HG02884 (cell line): ENCODE results near the gene CHST15.

Experiments used
- ATAC-seq: cut with Tn5 transposase; IDR thresholded peaks from one replicate; pipeline ENCODE4 v1.9.1; 2021; ENCODE audit warnings: mild to moderate bottlenecking, moderate library complexity; ENCODE audit not compliant: unreplicated experiment

CHST15 gene, protein sequence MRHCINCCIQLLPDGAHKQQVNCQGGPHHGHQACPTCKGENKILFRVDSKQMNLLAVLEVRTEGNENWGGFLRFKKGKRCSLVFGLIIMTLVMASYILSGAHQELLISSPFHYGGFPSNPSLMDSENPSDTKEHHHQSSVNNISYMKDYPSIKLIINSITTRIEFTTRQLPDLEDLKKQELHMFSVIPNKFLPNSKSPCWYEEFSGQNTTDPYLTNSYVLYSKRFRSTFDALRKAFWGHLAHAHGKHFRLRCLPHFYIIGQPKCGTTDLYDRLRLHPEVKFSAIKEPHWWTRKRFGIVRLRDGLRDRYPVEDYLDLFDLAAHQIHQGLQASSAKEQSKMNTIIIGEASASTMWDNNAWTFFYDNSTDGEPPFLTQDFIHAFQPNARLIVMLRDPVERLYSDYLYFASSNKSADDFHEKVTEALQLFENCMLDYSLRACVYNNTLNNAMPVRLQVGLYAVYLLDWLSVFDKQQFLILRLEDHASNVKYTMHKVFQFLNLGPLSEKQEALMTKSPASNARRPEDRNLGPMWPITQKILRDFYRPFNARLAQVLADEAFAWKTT

DNA sequence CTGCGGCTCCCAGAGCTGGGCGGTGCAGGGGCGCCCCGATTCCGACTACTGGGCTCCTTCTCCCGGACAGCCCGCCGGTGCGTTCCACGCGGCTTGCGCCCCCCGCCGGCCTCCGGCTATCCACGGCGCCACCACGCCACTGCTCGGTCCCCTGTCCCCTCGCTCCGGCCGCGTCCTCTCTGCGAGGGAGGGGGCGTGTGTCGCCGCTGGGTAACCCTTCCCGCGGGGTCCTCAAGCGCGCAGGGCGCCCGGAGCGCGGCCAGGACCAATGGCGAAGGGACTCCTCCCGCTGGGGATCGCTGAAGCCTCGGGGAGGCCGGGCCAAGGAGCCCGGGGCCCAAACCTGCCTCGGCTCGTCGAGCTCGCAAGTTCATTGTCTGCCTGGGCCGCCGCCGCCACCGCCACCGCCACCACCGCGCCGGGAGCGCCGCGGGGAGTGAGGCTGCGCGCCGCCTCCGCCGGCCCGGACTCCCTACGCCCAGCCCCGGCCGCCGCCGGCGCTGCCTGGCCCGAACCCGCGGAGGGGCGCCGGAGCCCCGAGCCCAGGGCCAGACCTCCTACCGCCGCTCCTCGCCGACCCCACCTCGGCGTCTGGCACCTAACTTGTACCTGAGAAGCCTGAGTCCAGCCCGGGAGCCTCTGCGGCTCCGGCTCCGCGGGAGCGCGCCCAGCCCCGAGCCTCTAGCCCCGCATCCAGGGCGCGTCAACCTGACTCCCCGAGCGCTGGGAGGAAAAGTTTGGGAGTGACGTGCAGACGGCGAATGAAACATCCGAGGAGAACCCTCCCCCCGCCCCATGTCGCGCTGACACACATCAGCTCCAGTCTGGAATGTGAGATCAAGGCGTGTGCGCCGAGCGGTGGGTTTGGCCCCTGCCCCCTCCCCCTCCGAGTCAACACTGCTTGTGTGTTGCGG, at the start of gene CHST15:
Gene CHST15 (minus strand): TSS at position 739 of the 914 bp plus-strand sequence. CDS start 47,386 bp downstream, outside the sequence.
- no peak for ATAC-seq

DNA sequence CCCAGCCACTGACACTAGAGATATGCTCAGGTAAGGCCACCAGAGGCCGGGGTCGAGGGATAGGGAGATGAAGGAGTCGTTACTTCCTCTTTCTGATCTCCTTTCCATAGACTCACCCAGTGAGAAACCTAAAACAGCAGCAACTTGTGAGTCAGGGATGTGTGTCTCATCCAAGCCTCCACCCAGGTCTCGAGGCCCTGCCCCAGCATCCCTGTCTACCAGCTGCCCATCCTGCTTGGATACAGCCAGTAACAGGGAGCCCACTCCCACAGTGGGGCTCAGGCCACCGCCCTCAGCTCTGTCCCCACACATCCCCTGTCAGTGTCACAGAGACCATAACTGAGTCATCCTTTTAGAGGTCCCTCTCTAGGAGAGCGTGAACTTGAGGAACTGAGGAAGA, 49.6 kb upstream of the CHST15 start:
- no peak for ATAC-seq

DNA sequence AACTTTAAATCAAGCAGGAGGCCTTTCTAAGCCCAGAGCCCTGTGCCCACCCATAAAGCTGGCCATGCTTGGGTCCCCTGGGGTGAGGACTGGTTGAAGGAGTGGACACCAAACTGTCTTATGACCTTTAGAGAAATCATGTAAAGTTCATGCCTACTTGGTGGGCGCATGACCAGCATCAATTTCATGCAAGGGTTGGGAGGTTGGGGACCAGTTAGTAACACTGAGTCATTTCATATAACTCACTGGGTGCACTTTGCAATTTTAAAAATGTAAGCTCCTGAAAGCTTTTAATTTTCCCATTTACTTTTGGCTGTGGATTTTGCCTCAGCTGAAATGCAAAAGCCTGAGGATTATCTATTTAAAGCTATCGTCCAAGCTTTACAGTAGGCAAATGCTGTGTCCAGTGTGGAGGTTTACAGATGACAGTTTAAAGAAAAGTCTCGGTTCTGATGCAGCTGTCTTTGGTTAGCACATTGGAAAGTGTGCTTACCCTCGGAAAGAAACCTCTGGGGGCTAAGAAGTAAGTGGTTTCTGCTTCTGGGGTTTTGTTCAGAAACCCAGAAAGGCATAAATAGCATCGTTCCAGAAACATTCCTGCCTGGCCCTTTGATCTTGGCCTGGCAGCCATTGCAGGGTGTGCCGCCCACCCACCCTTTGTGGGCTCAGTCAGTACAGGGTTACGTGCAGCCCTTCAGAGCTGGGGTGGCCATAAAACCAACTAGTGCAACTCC, 48.8 kb upstream of the CHST15 start:
- ATAC-seq: no peak

DNA sequence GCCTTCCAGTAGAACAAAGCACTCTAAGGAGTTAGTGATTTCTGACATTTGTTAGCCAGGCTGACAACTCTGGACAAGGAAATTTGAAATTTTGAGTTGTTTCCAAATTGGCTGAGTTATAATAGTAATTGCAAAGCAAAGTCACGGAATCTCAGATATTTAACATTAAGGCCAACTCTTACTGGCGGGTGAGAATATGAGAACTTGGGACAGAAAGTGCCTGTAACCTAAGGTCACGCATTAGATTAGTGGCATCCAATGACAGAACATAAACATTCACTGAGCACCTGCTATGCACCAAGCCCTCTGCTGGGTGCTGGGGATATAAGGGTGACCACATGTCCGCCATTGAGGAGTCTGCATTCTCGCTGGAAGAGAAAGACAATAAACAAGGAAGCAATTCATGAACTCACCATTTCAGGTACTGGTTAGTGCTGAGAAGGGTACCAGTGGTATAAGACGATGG, 45.5 kb upstream of the CHST15 start:
- no peak for ATAC-seq

DNA sequence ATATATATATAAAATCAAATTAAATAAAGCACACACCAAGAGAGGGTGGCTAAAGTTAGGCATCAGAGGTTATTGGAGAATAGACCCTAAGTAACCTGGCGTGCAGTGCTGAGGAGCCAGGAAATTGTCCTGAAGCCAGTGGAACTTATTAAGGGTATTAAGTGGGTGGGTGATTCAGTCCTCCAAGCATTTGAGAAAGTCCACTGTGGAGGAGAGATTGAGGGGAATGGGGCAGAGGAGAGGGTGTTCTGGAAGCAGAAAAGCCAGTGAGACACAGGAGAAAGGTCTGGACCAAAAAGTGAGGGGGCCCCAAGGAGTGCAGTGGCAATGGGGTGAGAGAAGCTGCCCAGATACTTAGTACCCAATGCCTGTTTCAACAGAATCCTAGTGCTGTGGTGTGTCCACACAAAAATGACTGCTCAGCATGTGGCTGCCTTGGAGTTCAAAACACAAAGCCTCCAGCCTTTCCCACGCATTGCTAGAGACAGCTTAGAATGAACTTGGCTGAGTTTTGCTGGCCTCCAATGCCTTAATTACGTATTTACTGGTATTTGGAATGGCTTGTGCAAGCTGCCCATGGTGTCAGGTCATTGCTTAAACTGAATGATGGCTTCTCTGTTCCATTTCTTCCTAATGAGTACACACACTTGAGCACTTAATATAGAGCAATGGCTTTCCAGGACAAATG, 44.9 kb upstream of the CHST15 start:
- no peak for ATAC-seq

DNA sequence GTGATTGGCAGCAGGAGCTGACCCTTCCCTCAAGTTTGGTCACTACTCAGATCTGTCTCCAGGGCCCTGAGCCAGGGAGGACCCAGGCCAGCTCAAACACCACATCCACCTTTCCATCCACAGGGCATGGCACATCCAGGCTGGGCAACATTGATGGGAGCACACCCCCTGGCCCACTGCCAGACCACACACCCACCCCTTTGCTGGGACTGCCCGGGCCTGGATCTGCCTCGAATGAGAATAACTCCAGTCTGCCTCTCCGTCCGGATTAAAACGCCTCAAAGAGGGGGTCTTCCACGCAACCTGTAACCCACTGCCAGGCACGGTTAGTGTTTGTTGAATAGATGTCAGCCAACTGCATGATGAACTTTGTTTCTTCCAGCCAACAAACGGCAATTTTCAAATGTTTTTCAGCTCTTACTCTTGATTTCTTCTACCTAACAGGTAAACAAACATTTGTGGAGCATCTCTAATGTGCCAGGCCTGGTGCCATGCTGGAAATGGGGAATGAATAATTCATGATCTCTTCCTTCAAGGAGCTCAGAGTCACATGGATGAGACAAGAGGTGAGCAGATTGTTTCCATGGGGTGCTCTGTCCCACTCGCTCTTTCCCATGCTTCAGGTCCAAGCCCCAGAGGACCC, 41.0 kb upstream of the CHST15 start:
- no peak for ATAC-seq

DNA sequence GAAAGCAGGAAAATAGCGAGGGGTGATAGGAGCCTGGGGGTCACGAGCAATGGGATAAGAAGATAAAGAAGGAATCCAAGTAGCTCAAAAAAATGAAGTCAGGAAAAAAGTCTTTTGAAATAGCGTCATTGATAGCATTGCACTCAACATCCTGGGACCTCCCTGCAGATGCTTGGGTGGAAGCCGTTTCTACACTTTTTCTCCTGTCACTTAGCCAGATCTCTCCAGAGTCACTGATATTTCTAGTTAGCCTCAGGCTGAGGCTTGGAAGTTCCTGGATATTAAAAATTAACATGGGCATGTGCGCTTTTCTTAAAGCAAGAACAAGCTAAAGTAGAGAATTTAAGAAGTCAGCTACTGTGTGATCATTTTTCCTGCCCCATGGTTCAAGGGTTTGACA, 39.5 kb upstream of the CHST15 start:
- no peak for ATAC-seq

DNA sequence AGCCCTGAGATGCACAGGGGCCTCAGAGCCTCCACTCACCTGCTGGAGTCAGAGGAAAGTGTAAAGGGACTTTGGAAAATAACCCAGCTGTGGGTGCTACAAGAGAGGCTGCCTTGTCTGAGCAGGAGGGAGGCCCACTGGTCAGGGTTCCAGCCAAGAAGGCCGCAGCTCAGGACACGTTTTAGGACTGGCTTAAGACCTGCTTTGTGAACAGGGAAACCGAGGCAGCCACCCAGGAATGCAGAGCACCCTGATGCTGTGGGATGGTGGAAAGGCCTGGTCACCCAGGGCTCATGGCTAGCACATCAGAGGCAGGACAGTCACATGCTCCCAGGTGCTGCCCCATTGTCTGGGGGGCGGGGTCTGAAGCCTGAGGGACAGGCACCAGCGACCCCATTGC, 38.9 kb upstream of the CHST15 start:
- no peak for ATAC-seq

DNA sequence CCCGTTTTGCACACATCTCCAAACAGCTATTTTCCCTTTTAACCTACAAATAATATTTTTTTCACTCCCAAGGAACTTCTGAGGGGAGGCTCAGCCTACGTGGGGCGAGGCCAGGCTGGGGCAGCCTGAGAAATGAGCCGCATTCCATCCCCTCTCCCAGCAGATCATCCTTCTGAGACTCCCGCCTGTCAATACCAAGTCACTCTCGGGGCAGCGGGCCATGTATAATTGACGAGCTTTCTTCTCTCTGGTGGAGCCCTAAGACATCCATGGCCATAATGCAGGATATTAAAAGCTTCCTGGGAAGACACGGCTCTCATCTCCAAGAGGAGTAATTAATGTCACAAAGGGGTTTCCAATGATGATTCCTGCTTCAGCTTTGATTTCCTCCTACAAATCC, 37.8 kb upstream of the CHST15 start:
- ATAC-seq: no peak

DNA sequence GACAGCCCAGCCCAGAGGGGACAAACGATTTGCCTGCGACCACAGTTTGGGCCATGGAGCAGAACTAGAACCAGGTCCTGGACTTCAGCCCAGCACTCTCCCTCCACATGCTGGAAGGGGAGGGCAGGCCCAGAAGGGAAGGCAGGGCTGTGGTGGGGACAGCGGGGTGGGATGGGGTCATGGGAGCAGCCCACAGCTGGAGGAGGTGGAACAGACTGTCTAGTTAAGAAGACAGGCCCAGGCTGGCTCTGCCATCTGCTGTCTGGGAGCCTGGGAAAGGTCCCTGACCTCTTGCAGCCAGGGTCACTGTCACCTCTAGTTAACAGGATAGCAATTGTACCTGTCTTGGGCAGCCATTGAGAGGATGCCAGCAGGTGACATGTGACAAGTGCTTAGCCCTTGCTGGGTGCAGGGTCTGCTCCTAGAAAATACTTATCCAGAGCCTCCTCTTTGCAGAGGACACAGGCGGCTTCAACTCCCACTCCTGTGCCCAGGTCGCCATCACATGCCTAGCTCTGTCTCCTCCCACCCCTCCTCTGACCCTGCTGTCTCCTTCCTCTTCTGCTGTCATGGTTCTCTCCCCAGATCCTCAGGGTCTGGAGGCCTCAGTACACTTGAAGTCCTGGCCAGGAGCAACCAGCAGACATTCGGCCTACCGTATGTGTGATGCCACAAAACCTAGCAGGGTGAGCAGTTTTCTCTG, 37.0 kb upstream of the CHST15 start:
- ATAC-seq: no peak

DNA sequence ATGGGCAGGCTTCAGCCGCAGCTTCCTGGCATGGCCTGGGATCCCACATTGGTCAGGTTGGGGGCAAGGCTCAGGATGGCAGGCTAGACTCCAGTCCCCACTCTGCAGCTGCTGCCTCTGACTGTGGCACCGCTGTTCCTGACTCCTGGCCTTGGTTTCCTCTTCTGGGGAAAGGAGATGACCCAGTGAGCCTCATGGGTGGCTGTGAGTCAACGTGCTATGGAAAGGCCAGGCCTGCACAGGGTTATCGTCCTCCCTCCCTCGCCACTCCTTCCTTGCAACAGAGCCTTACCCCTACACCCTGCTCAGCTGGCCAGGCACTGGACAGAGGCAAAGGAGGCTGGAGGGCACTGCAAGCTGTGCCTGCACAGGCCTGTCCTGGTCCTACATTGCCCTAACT, 36.1 kb upstream of the CHST15 start:
- no peak for ATAC-seq

DNA sequence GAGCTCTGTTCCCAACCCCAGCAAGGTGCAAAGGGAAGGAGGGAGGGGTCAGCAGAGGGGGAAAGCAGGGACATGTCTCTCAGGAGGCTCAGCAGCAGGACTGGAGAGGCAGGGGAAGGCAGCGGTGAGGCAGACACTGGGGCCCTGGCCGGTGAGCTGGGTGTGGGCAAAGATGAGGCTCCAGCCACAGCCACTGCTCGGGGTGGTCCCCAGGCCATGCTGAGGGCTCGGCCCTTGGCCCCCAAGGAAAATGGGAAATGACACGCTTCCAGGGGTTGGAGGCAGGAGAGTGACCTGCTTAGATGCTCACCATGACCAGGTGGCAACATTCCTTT, 35.4 kb upstream of the CHST15 start:
- ATAC-seq: no peak

DNA sequence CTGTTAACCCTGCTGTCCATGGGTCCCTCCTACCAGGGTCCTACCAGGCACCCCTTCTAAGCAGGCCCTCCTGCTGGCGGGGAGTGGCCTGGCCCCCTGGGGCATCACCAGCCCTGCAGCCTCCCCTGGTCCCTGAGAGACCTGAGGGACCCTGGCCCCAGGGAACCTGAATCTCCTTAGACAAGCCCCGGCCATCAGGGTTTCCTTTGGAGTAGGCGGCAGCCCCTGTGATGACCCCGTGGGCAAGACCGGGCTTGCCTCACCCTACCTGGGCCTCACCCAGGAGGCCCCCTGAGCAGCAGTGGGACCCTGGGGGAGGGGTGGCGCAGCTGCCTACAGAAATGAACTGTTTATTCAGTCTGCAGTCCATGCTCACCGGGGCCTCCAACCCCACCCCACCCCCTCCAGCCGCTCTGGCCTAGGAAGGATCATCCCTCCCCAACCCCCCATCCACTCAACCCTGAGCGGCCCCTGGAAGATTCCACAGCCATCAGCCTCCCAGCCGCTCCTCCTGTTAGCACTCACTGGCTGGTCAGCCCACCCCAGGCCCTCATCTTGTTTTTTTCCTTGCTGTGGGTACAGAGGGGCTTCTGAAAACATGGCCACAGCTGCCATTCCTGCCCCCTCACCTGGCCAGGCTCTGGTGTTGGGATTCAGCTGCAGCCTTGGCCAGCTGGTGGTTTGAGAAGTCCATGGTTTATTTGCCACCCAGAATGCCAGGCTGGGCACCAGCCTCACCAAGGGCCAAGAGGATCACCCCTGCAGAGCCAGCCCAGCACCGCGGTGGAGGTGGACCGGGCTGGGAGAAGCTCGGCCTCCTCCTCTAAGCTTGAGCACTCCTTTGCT, 34.8 kb upstream of the CHST15 start:
- ATAC-seq: no peak

DNA sequence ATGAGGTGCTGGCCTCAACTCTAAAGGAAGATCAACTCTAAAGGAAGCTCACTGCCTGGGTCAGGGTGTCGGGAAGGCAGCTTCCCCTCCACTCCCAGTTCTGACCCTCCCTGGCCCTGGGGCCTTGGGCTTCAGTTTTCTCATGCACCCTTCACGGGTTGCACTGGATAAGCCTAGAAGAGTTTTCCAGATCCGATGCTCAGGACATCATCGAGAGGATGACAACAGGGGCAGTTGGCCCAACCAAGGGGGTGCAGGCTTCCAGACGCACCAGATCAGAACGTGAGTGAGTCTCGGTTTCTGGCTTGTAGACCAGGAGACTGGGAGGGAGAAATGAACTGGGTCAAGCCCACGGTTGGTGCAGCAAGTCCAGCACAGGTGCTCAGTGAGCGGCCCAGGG, 34.2 kb upstream of the CHST15 start:
- ATAC-seq: no peak

DNA sequence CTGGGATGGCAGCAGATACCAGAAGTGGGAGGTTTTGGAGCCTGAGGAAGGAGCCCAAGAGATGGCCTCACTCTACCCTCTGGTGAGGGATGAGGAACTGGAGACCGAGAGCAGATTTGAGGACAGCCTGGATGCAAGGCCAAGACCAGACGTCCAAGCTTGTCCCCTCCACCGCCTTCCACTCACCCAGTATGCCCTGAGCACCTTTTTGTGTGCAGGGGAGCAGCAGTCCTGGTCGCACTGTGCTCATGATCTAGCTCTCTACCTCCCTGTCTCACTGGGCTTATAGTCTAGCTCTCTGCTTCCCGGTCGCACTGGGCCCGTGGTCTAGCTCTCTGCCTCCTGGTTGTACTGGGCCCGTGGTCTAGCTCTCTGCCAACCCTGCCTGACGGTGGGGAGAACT, 33.6 kb upstream of the CHST15 start:
- ATAC-seq: no peak

DNA sequence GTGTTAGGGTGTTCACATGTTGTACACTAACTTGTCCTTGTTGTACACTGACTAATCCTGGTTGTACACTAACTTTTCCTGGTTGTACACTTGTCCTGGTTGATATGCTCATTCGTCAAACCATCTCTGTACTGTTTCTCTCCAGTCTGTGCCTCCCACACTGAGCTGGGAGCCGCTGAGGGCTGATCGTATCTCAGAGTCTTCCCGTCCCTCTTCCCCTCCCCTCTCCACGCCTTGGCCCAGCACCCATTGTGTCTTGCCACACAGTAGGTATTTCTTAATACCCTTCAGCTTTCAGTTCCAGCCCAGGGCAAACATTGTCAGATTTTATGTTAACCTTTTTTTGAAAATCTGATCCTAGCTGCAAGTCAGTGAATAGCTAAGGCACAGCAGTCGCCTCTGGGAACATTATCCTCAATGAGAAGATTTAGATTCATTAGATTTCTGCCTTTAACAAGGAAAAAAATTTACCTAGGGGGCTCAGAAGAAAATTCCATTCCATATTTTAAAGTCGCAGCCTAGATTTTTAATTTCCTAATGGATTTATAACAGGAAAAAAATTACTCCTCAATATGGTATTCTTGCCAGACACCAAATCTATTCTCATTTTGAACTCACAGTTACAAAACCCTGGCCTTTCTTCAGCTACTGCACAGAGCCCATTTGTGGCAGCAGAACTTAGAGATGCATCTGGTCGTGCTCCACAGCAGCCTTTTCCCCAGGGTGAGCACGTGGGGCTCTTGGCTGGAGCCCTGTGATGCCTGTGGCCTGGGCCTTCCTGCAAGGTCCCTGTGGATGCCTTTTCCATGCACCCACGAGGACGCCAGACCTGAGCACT, 33.0 kb upstream of the CHST15 start:
- ATAC-seq: no peak

DNA sequence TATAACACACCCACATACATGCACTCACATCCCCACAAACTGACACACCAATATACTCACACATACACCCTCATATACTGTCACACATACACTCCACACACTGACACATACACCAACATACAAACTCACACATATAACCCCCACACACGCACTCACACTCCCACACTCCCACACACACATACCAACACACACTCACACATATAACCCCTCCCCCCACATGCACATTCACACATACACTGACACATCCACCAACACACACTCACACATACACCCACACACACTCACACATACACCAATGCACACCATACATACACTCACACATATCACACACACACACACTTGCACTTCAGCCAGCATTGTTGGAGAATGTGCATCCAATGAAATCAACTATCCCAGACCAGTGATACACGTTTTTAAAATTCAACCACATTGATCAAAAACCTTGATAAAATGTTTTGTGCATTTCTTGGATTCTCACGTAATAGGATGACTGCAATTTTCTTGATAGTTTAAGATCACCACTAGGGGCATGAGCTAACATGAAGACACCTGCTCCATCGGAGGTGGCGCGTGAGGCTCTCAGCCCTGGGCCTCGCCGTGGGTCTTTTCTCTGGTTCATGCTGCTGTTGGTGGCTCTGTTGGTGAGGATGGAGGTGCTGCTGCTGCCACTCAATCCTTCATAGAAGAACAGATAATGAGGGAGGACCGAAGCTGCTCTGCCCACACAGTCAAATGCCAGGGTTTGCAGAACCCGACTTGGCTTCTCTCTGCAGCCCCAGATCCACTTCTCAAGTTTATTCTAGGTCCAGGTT, 32.1 kb upstream of the CHST15 start:
- ATAC-seq: no peak
